Loucy (cell line): ENCODE measurements around the gene POM121C.

Source experiments
- CTCF ChIP-seq: fragments of 200-600 bp; sonication (generic); conservative IDR thresholded peaks from 2 replicates; pipeline ENCODE4 v1.5.1; 2014; ENCODE audit warnings: mild to moderate bottlenecking, antibody characterized with exemption, low read length
- EZH2phosphoT487 ChIP-seq: fragments of 200-600 bp; IDR thresholded peaks from 2 replicates; pipeline ENCODE4 v1.6.1; 2018; ENCODE audit warnings: antibody characterized with exemption, mild to moderate bottlenecking, moderate library complexity, borderline replicate concordance

DNA sequence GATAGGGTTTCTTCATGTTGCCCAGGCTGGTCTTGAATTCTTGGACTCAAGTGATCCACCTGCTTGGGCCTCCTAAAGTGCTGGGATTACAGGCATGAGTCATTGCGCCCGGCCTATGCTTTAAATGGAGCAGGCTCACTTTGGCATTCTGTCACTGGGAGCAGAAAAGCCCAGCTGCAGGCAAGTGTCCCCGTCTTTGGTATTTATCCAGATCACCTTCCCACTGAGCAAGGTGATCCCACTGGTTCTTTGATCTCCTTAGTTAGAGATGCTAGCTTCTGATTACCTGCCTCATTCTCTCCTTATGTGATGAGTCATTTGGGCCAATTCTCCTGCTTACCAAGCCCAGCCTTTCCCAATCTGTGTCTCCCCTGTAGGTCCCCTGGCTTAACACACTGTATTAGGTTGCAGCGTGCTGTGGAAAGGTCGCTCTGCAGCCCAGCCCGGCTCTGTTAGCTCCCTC, 45.3 kb upstream of the POM121C start:
- TF ChIP-seq EZH2phosphoT487: no peak
- no peak for TF ChIP-seq CTCF
